Stimulated activated CD8-positive, alpha-beta memory T cell treated with anti-CD3 and anti-CD28 coated beads, Interleukin-15, amount 100 ng/mL, for 48 hours (primary cell): Measurements from ENCODE around the gene SNX27.
"Not testable (repeated sequence)": the region's sequence is repeated elsewhere in the genome, so short reads cannot be mapped to it uniquely, and the experiment has no call there.

Experiments
- DNase-seq, 2 donors: peaks; one replicate each; pipeline ENCODE4 v3.0.0-alpha.2; 2020; ENCODE audit warnings: low read depth in 2 of 2

SNX27 gene

DNA sequence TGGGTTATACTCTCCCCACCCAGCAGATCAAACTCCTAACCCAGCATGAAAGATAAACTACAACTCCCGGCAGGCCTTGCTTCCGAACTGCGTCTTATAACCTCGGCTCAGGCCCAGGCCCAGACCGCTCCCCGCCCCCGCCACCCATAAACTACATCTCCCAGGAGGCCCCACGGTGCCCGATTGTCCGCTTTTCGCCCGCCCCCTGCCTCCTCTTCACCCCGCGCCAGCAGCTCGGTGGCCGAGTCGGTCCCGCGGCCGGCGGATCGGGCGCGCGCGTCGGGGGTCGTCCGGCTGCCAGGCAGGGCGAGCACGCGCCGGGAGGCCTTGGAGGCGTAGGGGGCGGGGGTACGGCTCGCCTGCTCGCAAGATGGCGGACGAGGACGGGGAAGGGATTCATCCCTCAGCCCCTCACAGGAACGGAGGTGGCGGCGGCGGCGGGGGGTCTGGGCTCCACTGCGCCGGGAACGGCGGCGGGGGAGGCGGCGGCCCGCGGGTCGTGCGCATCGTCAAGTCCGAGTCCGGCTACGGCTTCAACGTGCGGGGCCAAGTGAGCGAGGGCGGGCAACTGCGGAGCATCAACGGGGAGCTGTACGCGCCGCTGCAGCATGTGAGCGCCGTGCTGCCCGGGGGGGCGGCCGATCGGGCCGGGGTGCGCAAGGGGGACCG, at the start of gene SNX27:
Gene SNX27, plus strand, starts transcription at position 219 of the 669 bp plus-strand sequence. Its CDS starts 152 bp downstream, at position 371.
- peak; percentile 79 for DNase-seq

DNA sequence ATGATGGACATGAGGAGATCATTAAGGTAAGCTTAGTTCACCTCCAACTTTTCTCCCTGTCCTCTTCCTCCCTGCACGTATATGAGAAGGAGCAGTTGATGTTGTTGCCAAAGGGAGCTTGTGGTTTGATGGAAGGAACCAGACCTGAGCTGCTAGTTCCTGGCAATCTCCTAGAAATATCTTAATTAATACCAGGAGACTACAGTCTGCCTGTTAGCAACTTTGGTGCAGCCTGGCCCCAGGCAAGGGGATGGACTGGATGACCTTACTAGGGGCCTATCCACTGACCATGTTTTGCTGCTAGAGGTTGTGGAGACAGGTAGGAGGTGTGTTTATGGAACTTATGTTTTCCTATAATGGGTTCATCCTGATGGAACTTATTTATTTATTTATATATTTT, 49.2 kb upstream of the SNX27 start:
- DNase-seq, result no peak

DNA sequence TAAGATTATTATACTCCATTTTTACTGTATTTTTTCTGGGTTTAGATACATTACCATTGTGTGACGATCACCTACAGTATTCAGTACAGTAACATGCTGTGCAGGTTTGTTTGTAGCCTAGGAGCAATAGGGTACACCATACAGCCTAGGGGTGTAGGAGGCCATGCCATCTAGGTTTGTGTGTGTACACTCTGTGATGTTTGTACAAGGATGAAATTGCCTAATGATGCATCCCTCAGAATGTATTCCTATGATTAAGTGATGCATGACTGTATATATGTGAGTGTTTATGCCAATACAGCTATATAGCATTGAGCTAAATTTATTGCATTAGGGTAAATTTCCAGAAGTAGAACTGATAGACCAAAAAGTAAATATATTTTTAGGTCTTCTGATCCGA, 48.5 kb upstream of the SNX27 start:
- no peak for DNase-seq

DNA sequence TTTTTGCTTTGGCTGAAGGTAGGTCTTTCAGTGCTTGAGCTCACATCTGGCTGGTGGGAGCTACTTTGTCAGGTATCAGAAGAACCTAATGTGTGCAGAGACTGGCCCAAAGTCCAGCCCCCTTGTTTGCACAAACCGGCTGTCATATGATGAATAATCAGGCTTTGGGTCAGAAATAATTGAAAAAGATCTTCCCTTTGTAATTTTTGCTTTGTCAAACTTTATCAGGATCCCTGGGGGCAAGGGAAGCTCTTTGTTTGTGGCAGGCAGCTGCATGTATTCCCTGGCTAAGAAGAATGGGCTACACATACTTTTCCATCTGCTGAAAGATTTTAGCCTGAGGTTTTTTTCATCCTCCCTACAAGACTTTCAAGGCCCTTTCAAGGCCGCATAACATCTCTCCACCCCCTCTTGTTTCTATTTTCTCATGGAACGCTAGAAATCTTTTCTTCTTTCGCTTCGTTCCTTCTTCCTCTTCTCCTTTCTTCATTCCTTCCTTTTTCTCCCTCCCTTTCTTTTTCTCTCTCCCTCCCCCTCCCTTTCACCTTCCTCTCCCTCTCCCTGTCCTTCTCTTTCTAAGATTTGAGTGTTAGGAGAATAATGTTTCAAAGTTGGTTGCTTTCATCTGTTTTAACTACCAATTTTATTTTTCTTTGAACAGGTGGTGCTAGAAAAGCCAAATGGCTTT, 46.2 kb upstream of the SNX27 start:
- DNase-seq, result no peak

DNA sequence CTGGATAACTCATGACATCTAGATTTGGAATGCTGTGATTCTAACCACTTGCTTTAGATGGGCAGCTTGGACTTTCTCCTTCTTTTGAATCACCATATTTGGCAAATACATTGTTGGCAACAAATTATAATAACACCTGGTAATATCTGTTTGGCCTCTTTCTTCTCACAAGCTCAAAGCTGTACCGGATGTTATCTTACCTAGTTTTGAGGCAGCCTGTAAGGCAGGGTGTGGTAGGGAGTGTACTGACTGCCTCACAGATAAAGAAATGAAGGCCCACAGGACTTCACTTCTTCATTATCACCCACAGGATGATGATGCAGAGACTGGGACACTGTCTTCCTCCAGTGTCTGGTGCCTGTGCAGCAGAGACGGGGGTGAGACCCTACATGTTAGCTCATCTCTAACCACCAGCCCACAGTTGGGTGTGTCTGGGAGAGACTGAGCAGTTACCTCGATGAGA, 43.2 kb upstream of the SNX27 start:
- DNase-seq, result peak in 1 of 2 donors; percentile 13

DNA sequence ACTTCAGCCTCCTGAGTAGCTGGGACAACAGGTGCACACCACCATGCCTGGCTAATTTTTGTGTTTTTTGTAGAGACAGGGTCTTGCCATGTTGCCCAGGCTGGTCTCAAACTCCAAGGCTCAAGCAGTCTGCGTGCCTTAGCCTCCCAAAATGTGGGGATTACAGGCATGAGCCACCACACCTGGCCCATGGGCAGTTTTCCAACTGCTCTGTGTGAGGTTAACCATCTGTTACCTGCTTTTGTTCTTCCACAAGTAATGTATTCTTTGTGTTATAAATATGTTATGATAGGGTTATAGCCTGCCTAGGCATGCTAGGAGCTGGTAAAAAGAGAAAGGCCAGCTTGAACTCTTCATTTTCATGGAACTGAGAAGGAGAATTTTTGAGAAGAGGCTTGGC, 41.0 kb upstream of the SNX27 start:
- DNase-seq, result no peak

DNA sequence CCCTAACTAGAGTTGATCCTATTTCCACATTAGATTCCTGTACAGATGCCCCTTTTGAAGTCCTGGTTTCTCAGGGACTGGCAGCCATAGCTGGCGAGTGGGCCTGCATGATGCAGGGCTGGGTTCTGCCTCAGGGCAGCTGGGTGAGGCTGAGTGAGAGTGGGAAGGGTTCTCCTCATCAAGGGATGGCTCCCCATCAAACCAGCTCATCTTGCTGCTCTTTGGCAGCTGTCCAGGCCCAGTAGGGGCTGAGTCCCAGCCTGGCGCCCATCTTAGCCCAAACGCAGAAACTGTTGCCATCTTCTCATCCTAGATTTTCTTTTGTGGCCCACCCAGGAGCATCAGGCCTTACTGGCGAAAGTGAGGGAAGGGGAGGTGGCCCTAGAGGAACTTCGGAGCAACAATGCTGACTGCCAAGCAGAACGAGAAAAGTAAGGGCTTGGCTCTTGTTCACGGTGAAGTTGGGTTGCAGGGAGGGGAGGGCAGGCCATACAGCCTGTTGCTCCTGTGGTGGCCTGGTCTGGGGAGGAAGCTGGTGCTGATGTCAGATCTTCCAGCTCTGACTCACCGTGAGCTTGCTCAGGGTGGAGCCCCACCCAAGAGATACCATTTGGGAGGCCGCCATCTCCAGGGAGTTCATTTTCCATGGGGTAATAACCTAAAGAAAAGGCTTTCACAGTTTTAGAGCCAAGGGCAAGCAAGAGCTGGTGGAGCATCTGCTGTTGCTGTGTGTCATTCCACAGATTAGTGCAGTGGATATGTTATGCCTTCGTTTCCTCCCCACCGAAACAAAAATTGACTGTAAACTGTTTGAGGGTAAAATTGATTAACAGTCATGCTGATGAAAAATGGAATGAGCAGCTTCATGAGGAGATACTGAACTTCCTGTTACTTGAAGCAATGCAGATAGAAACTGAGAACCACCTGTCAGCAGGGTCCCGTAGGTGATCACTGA, 37.0 kb upstream of the SNX27 start:
- DNase-seq, result peak; percentile 22 to 26

DNA sequence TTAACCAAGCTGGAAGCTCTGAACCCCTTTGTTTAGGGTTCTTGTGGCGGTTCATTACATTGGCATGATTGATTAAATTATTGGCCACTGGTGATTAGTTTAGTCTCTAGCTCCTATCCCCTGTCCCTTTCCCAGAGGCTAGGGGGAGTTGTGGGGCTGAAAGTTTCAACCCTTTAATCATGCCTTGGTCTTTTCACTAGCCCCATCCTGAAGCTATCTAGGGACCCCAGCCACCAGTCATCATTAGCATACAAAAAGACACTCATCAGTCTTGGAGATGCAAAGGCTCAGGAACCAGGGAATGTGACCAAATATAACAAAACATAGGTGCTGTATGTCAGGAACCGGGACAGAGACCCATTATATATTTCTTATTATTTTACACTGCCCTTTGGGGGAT, 34.7 kb upstream of the SNX27 start:
- no peak for DNase-seq

DNA sequence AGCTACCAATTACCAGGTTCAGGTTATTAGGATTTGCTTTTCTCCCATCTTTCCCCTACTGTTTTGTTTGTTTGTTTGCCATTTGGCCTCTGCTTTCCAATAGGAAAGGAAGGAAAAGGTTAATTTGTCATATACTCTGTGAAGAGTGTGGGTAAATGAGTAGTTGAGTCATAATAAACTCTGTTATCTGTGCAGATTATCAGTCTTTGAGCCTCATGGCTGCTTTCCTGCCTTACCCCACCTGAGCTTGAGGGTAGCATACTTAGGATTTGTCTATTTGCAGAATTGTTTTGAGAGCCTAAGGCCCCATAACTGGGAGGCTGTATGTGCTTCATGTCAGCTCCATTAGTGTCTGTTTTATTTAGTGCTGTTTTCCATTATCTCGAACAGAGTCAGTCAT, 32.9 kb upstream of the SNX27 start:
- DNase-seq, result no peak

DNA sequence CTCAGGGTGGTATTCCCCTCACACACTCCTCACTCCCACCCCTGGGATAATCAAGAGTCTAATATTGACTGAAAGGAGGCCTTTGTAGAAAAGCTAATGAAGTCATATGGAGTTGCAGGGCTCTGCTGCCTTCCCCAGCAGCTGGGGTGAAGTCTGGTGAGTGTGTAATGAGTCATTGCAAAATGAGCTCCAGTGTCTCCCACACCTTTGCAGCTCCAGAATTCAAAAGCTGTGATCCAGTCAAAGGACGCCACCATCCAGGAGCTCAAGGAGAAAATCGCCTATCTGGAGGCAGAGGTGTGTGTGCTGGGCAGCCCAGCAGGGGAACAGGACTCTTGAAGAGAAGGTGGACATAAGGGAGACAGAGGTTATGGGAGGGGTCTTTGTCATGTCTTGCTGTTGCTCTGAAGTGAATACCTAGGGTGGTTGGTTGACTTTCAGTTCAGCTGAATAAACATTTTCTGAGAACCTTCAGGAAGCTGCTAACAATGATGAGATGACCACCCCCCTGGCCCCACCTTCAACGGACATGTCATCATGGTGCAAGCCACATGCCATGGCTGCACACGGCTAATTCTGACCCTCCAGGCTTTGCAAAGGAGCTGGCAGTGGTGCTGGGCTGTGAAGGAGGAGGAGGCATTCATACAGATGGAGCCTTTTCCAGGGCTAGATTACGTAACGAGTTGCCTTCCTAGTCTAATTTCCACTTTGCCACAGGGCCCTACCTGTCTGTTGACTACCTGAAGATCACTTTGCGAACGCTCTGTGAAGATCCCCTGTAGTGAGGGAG, 32.2 kb upstream of the SNX27 start:
- no peak for DNase-seq

DNA sequence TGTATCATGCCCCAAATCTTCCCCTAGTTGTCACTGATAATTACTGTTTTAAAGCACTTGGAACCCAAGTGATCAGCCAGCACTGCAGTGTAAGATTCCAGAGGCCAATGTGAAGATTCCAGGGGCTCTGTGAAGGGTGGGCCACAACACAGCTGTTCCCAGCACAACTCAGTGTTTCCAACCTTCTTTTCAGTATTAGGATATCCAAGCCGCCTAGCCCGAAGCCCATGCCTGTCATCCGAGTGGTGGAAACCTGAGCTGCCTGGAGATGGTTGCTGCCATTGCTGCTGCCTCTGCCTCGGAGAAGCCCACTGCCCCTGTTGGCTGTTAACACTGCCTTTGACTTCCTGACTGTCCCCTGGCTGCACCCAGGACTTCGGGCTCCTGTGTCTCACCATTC, 30.4 kb upstream of the SNX27 start:
- no peak for DNase-seq

DNA sequence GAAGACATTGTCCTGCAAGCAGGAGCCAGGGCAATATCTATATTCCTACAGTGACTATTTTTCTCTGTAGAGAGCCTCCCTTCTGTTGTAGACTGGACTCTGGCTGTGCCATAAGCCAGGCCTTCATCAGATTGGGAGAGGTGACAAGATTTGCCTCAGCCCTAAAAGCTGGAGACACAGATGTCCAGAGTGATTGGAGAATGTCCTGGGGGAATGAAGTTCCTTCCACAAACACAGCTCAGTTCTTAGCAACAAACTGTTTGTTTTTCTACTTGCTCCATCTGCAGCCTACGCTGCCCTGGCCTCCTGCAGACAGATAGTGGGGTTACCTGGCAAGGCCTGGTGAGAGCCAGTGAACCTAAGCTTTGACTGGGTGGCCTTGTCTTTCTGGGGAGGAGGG, 29.9 kb upstream of the SNX27 start:
- DNase-seq, result no peak

DNA sequence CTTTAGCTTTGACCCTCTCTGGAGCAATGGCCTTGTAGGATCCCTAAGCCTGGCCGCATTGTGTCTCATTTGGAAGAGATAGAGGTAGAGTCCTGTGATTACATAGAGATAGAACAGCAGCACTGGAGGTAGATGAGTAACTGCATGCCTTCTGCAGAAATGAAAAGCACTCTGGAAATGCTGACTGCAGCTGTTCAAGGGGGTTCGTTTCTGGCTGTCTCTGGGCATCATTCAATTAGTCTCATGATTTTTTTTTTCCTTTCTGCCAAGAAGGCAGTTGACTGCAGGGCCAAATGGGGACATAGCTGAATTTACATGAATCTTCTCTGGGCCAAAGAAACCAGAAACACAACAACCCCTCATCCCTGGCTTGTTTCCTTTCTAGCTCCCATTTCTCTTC, 28.1 kb upstream of the SNX27 start:
- DNase-seq, result no peak

DNA sequence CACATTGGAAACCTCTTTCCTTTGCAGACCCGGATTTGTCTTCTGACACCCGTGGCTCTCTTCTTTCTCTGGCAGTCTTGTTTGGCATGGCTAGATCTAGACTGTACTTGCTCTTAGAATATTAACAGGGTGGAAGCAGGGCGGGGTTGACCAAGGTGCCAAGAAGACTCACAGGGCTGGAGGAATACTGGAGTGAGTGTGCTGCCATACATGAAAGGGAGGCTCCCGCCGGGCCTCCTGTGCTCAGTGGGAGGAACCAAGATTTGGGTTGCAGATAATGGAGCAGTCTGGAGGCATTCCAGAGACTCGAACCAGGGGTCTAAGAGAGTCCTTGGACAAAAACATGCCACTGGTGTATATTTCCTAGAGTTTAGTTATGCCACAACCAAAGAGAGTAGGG, 27.6 kb upstream of the SNX27 start:
- no peak for DNase-seq

DNA sequence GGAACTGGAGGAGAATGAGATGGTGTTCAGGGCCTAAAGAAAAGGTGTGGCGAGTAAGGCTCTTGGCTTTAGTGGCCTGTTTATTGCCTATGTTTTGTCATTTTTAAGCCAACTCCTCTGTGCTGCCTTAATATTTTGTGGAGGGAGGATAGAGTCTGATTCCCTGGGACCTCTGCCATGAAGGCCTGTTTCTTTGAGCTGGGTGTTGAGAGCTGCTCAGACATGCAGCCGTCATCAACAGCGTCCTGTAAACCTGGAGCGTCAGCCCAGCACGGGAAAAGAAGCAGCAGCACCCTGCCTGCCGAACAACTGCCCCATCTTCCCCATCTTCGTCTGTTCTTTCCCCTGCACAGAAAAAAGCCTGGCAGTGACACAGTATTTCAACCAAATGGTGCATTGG, 27.1 kb upstream of the SNX27 start:
- no peak for DNase-seq

DNA sequence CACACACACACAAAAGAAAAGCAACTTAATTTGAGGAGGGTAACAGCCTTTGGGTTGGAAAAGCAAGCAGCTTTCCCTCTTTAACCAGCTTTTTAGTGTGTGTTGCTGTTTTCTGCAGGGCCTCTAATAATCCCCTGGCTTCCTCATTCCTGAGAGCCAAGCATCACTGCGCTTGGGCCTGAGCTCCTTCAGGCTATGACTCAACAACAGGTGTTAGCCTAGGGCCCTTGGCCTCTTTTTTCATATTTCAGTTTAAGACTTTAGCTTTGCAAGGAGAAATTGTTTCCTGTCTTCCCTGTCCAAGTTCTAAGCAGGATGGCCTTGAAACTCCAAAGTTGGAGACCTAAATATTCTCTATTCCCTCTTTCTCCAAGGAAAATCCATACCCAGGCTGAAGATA, 26.2 kb upstream of the SNX27 start:
- DNase-seq, result no peak

DNA sequence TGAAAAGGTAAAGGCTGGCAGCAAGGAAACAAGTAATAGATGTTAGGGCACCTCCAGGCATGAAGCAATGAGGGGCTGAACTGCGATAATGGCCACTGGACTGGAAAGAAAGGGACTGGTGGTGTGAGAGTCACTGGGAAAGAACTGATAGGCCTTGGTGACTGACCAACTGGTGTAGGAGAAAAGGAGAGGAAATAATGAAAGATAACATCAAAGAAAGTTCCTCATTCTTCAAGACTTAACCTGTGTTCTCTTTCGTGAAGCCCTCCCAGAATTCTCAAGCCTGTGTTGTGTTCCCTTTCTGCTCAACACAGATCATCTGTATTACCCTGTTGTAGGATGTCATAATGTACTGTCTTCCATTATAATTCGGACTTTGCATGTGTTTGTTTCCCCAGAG, 20.9 kb upstream of the SNX27 start:
- DNase-seq, result no peak

DNA sequence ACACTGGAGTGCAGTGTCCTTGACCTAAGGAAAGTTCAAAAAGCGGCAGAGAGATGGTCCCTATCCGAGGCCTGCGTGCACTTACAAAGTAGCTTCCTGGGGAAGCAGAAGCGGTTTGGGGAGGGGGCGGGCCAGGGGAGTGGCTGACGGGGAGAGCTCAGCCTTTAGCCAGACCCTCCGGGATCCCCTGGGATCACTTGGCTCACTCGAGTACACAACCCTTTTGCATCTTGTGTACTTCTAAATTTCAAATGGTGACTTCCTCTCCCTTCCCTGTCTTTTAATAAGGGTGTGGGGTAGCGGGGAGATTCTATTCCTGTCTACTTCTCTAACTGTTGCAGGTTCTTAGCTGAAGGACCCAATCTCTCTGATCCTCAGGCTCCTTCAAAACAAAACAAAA, 18.1 kb upstream of the SNX27 start:
- no peak for DNase-seq

DNA sequence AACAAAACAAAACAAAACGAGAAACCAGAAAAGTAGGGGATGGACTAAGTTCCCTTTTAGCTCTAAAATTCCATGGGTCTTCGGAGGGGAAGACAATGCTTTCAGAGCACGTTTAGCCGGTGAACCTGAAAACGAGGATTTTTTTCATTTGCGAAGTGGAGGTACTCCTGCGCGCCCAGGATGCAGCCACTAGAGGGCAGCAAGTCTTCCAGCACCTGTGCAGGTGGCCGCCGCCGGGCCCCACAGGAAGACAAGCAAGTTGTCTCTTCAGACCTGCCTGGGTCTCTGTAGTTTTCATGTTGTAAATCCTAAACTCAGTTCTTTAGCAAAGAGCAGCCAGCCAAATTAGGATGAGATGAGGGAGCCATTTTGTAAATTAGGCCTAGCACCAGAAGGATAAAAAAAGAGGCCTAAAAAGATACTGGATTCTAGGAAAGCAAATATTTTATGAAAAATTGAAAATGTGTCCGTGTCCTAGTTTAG, 17.7 kb upstream of the SNX27 start:
- DNase-seq, result peak; percentile 67 to 69

DNA sequence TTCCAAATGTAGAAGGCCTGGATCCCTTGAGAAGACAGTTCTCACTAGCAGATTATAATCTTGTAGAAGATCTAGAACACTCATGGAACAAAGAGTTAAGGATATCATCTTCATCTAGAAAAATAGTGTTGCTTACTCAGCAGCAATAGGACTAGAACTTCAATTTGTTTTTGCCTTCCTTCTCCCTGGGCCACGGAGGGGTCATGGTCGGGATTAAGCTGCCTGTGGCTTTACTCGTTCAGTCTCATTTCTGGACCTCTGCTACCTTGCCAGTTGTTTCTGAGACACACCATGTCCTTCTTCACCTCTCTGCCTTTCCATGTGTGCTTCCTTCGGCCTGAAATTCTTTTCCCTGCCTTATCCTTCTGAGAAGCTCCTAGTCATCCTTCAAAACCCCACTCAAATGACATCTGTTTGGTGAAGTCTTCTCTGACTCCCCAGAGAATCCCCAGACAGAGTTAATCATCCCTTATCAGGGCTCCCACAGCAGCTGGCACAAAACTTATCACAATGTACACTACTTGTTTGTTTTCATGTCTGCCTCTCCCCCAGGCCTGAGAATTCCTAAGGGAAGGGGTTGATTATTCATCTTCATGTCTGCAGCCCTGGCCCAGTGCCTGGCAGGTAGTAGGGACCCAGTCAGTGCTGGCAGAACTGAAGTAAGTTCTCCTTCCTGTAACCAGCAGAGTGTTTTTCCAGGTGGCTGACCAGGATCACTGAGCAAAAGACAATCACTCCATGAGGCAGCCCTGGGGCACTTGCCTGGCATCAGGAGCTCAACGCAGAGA, 15.5 kb upstream of the SNX27 start:
- no peak for DNase-seq

DNA sequence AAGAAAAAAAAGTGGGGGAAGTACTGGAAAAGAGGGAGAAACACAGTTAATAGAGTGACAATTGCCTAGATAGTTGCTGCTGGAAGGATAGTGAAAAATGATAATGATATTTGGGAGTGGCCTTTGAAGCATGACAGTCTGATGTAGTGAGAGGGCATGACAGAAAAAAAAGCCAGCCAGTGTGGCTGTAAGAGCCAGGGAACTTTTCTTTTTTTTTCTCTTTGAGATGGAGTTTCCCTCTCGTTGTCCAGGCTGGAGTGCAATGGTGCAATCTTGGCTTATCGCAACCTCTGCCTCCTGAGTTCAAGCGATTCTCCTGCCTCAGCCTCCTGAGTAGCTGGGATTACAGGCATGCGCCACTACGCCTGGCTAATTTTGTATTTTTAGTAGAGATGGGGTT, 9.3 kb upstream of the SNX27 start:
- not testable (repeated sequence) for DNase-seq
